Iris pigment epithelial cell (primary cell): Measurements from ENCODE around the gene SYPL2.
"Not testable (repeated sequence)": the region's sequence is repeated elsewhere in the genome, so short reads cannot be mapped to it uniquely, and the experiment has no call there.

Experiments
- DNase-seq: peaks from one replicate; pipeline ENCODE4 v3.0.0-alpha.2; 2011; ENCODE audit warnings: low read depth

The SYPL2 gene

GRCh38 chr1:109466452-109467300 lies at the start of gene SYPL2:
Gene SYPL2 (plus strand): TSS chr1:109466546. CDS start chr1:109466844, 298 bp downstream.
- peak; percentile 8 for DNase-seq

GRCh38 chr1:109423498-109423897 lies 42.8 kb upstream of the SYPL2 start:
- no peak for DNase-seq

- DNase-seq, result peak; percentile 56
Observed at GRCh38 chr1:109425391-109426280, 40.7 kb upstream of the SYPL2 start.

GRCh38 chr1:109426281-109427170 lies 39.8 kb upstream of the SYPL2 start, which contains the start of gene PSMA5:
Gene PSMA5 (minus strand): TSS chr1:109426448. CDS start chr1:109426330, 118 bp downstream.
- peak; percentile 100 for DNase-seq

- DNase-seq, result peak; percentile 14
Observed at GRCh38 chr1:109427171-109427467, 39.2 kb upstream of the SYPL2 start.

- DNase-seq, result peak; percentile 8
Observed at GRCh38 chr1:109432336-109432735, 34.0 kb upstream of the SYPL2 start.

GRCh38 chr1:109433322-109433721 lies 33.0 kb upstream of the SYPL2 start:
- DNase-seq, result no peak

GRCh38 chr1:109434484-109434883 lies 31.9 kb upstream of the SYPL2 start:
- DNase-seq, result no peak

GRCh38 chr1:109438798-109439297 lies 27.5 kb upstream of the SYPL2 start:
- DNase-seq, result peak; percentile 97

- DNase-seq, result peak; percentile 58
Observed at GRCh38 chr1:109441069-109441468, 25.3 kb upstream of the SYPL2 start.

- no peak for DNase-seq
Observed at GRCh38 chr1:109443476-109443875, 22.9 kb upstream of the SYPL2 start.

GRCh38 chr1:109444346-109444745 lies 22.0 kb upstream of the SYPL2 start:
- DNase-seq, result no peak

- DNase-seq, result not testable (repeated sequence)
Observed at GRCh38 chr1:109445949-109446695, 20.2 kb upstream of the SYPL2 start.

GRCh38 chr1:109447524-109447923 lies 18.8 kb upstream of the SYPL2 start:
- no peak for DNase-seq

GRCh38 chr1:109454497-109455133 lies 11.7 kb upstream of the SYPL2 start:
- no peak for DNase-seq

GRCh38 chr1:109457819-109458218 lies 8.5 kb upstream of the SYPL2 start:
- no peak for DNase-seq

- no peak for DNase-seq
Observed at GRCh38 chr1:109466125-109466451, 258 bp upstream of the SYPL2 start.

- DNase-seq, result no peak
Observed at GRCh38 chr1:109467301-109467777, 993 bp downstream of the SYPL2 start.

GRCh38 chr1:109468061-109468460 lies 1.7 kb downstream of the SYPL2 start:
- no peak for DNase-seq

GRCh38 chr1:109468903-109469302 lies 2.6 kb downstream of the SYPL2 start:
- DNase-seq, result no peak
